Ovary (tissue), 3 donors: ENCODE data around the gene SENP6.

Experiments
- POLR2A ChIP-seq: fragments of 450-650 bp; IDR thresholded peaks from one replicate; pipeline ENCODE4 v1.6.1; 2017; ENCODE audit warnings: antibody characterized with exemption, mild to moderate bottlenecking, moderate library complexity
- TF ChIP-seq, protein P1 (sequence below), 3 donors: fragments of 450-650 bp in 2 of 3; fragments of 200-600 bp in 1 of 3; IDR thresholded peaks; one replicate each; pipeline versions ENCODE4 v1.5.1 to v1.8.0; 2016 to 2022; ENCODE audit warnings: antibody characterized with exemption in 3 of 3, mild to moderate bottlenecking in 1 of 3
- donor health status: DM: no; HTN: no; CAD: no.

DNA sequence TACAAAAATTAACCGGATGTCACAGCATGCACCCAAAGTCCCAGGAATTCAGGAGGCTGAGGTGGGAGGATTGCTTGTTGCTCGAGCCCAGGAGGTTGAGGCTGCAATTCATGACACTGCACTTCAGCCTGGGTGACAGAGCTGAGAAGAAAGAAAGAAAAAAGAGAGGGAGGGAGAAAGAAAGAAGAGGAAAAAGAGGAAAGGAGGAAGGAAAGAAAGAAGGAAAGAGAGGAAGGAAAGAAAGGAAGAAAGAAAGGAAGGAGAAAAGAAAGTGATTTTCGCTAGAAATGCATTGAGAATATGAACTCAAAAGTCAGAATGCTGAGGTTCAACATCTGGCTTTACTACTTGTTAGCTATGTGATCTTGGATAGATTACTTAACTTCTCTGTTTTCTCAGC is 6.6 kb downstream of the SENP6 start:
- TF ChIP-seq, protein P1, sequence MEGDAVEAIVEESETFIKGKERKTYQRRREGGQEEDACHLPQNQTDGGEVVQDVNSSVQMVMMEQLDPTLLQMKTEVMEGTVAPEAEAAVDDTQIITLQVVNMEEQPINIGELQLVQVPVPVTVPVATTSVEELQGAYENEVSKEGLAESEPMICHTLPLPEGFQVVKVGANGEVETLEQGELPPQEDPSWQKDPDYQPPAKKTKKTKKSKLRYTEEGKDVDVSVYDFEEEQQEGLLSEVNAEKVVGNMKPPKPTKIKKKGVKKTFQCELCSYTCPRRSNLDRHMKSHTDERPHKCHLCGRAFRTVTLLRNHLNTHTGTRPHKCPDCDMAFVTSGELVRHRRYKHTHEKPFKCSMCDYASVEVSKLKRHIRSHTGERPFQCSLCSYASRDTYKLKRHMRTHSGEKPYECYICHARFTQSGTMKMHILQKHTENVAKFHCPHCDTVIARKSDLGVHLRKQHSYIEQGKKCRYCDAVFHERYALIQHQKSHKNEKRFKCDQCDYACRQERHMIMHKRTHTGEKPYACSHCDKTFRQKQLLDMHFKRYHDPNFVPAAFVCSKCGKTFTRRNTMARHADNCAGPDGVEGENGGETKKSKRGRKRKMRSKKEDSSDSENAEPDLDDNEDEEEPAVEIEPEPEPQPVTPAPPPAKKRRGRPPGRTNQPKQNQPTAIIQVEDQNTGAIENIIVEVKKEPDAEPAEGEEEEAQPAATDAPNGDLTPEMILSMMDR (IDR thresholded peaks at IDR 0.05) = no peak
- TF ChIP-seq POLR2A = no peak
